AG04450 (cell line): ENCODE results near the gene CCDC50. TPM values are rescaled to one million over a fixed set of nuclear protein-coding genes. Genes with fewer than 3 reads are reported as not detected.

ENCODE experiments used
- CTCF ChIA-PET: fragments of 300-600, 350-600 bp; formaldehyde crosslinking; extraction: SDS; loops from one replicate; lab custom pipeline; 2022; ENCODE audit warnings: antibody characterized with exemption, inconsistent platforms; lab: Charles Lee
- POLR2A ChIA-PET: fragments of 350-600 bp; formaldehyde crosslinking; extraction: SDS; loops from one replicate; lab custom pipeline; 2021; ENCODE audit warnings: antibody characterized with exemption, inconsistent platforms; lab: Yijun Ruan, JAX
- DNase-seq: peaks from one replicate; pipeline ENCODE4 v3.0.0-alpha.2; 2011; ENCODE audit warnings: low read depth, low spot score
- H3K27ac ChIP-seq: one replicate; pipeline ENCODE4 v1.5.1; 2012; ENCODE audit warnings: low read depth, low read length, control low read depth
- H3K27me3 ChIP-seq: one replicate; pipeline ENCODE4 v1.6.0; 2012; ENCODE audit warnings: low read length; ENCODE audit not compliant: control insufficient read depth, insufficient read depth
- H3K4me3 ChIP-seq: 2 replicates; pipeline ENCODE4 v1.5.1; 2011; ENCODE audit warnings: mild to moderate bottlenecking, low read depth, low read length, control low read depth
- H3K9me3 ChIP-seq: 2 replicates; pipeline ENCODE4 v1.5.1; 2012; ENCODE audit warnings: low read length; ENCODE audit not compliant: control insufficient read depth, insufficient read depth
- CTCF ChIP-seq: IDR thresholded peaks from 2 replicates; pipeline ENCODE4 v1.5.1; 2011; ENCODE audit warnings: low read depth, low read length, control low read depth, inconsistent platforms
- polyA plus RNA-seq: library from polyadenylated mRNA; depleted of rRNA; stranded (reverse); fragments of >200 nt; gene quantifications from 2 replicates; pipeline ENCODE4 v1.2.3, GENCODE V29; 2011

CCDC50 gene
- polyA plus RNA-seq, 1 experiment: 75.6 TPM

- ChIA-PET POLR2A (no interaction called here), CTCF (no interaction called here)
- no peak overlapping the region for H3K4me3 ChIP-seq
- no peak overlapping the region for H3K27ac ChIP-seq
- no peak for TF ChIP-seq CTCF
- H3K27me3 ChIP-seq: no peaks in the 10 kb centered on the region
- no peaks in the 10 kb centered on the region for H3K9me3 ChIP-seq
- no peak for DNase-seq
Observed at GRCh38 chr3:191431160-191431822, 102.1 kb downstream of the CCDC50 start.

GRCh38 chr3:191432162-191432561 lies 103.0 kb downstream of the CCDC50 start:
- CTCF ChIA-PET: no interaction called here
- no peak overlapping the region for H3K4me3 ChIP-seq
- no peak for DNase-seq
- no peaks in the 10 kb centered on the region for H3K27me3 ChIP-seq
- H3K27ac ChIP-seq: no peak overlapping the region
- H3K9me3 ChIP-seq: no peaks in the 10 kb centered on the region
- no peak for TF ChIP-seq CTCF
- POLR2A ChIA-PET: no interaction called here

GRCh38 chr3:191434024-191434423 lies 104.8 kb downstream of the CCDC50 start:
- Histone ChIP-seq H3K27me3 (no peaks in the 10 kb centered on the region), H3K27ac (no peak overlapping the region), H3K9me3 (no peaks in the 10 kb centered on the region), H3K4me3 (no peak overlapping the region)
- TF ChIP-seq CTCF: no peak
- ChIA-PET POLR2A (no interaction called here), CTCF (no interaction called here)
- no peak for DNase-seq

- no peak for TF ChIP-seq CTCF
- POLR2A ChIA-PET: no interaction called here
- DNase-seq: no peak
Observed at GRCh38 chr3:191435981-191436380, 106.8 kb downstream of the CCDC50 start.

GRCh38 chr3:191438150-191438814 lies 109.1 kb downstream of the CCDC50 start:
- CTCF ChIA-PET: no interaction called here
- POLR2A ChIA-PET: no interaction called here
- Histone ChIP-seq H3K27ac (no peak overlapping the region), H3K9me3 (no peaks in the 10 kb centered on the region), H3K27me3 (no peaks in the 10 kb centered on the region), H3K4me3 (no peak overlapping the region)
- no peak for DNase-seq
- TF ChIP-seq CTCF: no peak

More at GRCh38 chr3:191435981-191436380, 106.8 kb downstream of the CCDC50 start:
- Histone ChIP-seq H3K27me3 (no peaks in the 10 kb centered on the region), H3K27ac (no peak overlapping the region), H3K9me3 (no peaks in the 10 kb centered on the region), H3K4me3 (no peak overlapping the region)
- CTCF ChIA-PET: no interaction called here
